Mesothelial cell of epicardium (in vitro differentiated cells): ENCODE results near the gene GLOD4. TPM values are rescaled to one million over a fixed set of nuclear protein-coding genes. Genes with fewer than 3 reads are reported as not detected.

Experiments
- DNase-seq, 2 experiments: peaks; one replicate each; pipeline ENCODE4 v3.0.0; 2021; ENCODE audit warnings: low spot score in 2 of 2; ENCODE audit not compliant: unreplicated experiment in 2 of 2
- H3K27ac Mint-ChIP-seq: 2 replicates; pipeline ENCODE4 v1.8.0; 2021; ENCODE audit warnings: mixed read lengths
- H3K27me3 Mint-ChIP-seq: 2 replicates; pipeline ENCODE4 v1.8.0; 2021; ENCODE audit warnings: low read depth, mixed read lengths
- H3K36me3 Mint-ChIP-seq: 2 replicates; pipeline ENCODE4 v1.8.0; 2021; ENCODE audit warnings: mixed read lengths
- H3K4me1 Mint-ChIP-seq: 2 replicates; pipeline ENCODE4 v1.8.0; 2021; ENCODE audit warnings: mixed read lengths
- H3K4me3 Mint-ChIP-seq: 2 replicates; pipeline ENCODE4 v1.8.0; 2021; ENCODE audit warnings: mild to moderate bottlenecking, moderate library complexity, mixed read lengths
- H3K9me3 Mint-ChIP-seq: 2 replicates; pipeline ENCODE4 v1.8.0; 2021; ENCODE audit warnings: mixed read lengths
- total RNA-seq: library from RNA; stranded (reverse); gene quantifications from 3 replicates; pipeline ENCODE4 v1.2.1, GENCODE V29; 2021
- TF ChIP-seq, protein P1 (sequence below): fragments of 200-600 bp; sonication (generic); IDR thresholded peaks from one replicate; pipeline ENCODE4 v1.5.0; 2021; ENCODE audit warnings: antibody characterized with exemption; ENCODE audit not compliant: unreplicated experiment

GLOD4 gene
- total RNA-seq, 1 donor from 2014 or later, result 72.1 TPM

- H3K4me3 Mint-ChIP-seq, result no peak overlapping the region
- no peak for DNase-seq
- TF ChIP-seq, protein P1, sequence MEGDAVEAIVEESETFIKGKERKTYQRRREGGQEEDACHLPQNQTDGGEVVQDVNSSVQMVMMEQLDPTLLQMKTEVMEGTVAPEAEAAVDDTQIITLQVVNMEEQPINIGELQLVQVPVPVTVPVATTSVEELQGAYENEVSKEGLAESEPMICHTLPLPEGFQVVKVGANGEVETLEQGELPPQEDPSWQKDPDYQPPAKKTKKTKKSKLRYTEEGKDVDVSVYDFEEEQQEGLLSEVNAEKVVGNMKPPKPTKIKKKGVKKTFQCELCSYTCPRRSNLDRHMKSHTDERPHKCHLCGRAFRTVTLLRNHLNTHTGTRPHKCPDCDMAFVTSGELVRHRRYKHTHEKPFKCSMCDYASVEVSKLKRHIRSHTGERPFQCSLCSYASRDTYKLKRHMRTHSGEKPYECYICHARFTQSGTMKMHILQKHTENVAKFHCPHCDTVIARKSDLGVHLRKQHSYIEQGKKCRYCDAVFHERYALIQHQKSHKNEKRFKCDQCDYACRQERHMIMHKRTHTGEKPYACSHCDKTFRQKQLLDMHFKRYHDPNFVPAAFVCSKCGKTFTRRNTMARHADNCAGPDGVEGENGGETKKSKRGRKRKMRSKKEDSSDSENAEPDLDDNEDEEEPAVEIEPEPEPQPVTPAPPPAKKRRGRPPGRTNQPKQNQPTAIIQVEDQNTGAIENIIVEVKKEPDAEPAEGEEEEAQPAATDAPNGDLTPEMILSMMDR, result no peak
- H3K27ac Mint-ChIP-seq, result no peak overlapping the region
- no peaks in the 10 kb centered on the region for H3K4me1 Mint-ChIP-seq
- no peaks in the 10 kb centered on the region for H3K9me3 Mint-ChIP-seq
- H3K27me3 Mint-ChIP-seq, result no peaks in the 10 kb centered on the region
- H3K36me3 Mint-ChIP-seq, result peaks cover 30% of the 10 kb centered on the region
Measured at GRCh38 chr17:742147-742793, 39.8 kb downstream of the GLOD4 start.

- Mint-ChIP-seq H3K27ac (no peak overlapping the region), H3K4me1 (no peaks in the 10 kb centered on the region), H3K4me3 (no peak overlapping the region), H3K36me3 (peaks cover 27% of the 10 kb centered on the region), H3K9me3 (no peaks in the 10 kb centered on the region), H3K27me3 (no peaks in the 10 kb centered on the region)
- no peak for DNase-seq
- TF ChIP-seq, protein P1, result no peak
Measured at GRCh38 chr17:740240-741017, 41.7 kb downstream of the GLOD4 start.

DNA sequence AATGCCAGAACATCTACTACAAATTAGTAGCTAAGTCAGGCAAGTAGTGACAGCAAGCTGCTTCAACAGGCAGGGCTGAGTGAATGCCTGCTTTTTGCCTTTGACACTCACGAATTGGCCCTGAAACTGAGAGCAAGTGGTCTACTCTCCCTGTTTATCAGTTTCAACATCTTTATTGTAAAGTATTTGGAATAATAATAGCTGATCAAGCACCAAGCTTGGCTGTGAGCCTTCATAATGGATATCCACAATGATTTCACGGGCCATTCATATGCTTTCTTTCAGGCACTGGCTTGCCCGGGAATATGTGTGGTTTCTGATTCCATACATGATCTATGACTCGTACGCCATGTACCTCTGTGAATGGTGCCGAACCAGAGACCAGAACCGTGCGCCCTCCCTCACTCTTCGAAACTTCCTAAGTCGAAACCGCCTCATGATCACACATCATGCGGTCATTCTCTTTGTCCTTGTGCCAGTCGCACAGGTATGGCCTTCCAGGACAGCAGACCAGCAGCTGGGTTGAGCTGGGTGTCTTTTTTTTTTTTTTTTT lies 44.4 kb downstream of the GLOD4 start:
- Mint-ChIP-seq H3K9me3 (no peaks in the 10 kb centered on the region), H3K27me3 (no peaks in the 10 kb centered on the region), H3K4me3 (no peak overlapping the region), H3K36me3 (peaks cover 20% of the 10 kb centered on the region), H3K4me1 (peaks cover 14% of the 10 kb centered on the region), H3K27ac (no peak overlapping the region)
- DNase-seq, result no peak
- TF ChIP-seq, protein P1, result no peak

GRCh38 chr17:733743-734142 lies 48.3 kb downstream of the GLOD4 start:
- Mint-ChIP-seq H3K4me1 (peaks cover 14% of the 10 kb centered on the region), H3K4me3 (peak overlapping the region; percentile 83), H3K9me3 (no peaks in the 10 kb centered on the region), H3K36me3 (peaks cover 9% of the 10 kb centered on the region), H3K27ac (peak overlapping the region; percentile 87), H3K27me3 (no peaks in the 10 kb centered on the region)
- TF ChIP-seq, protein P1, result no peak
- DNase-seq, result no peak

GRCh38 chr17:732902-733720 lies 49.0 kb downstream of the GLOD4 start:
- peak; percentile 31 to 65 for DNase-seq

More at GRCh38 chr17:732902-733720, 49.0 kb downstream of the GLOD4 start:
- Mint-ChIP-seq H3K27ac (peak overlapping the region; percentile 87), H3K4me3 (peak overlapping the region; percentile 83), H3K36me3 (peaks cover 7% of the 10 kb centered on the region), H3K9me3 (no peaks in the 10 kb centered on the region), H3K27me3 (no peaks in the 10 kb centered on the region), H3K4me1 (peaks cover 14% of the 10 kb centered on the region)
- TF ChIP-seq, protein P1, result no peak
